Adrenal gland (tissue), 12 donors: Measurements from ENCODE around the gene ATF2. TPM values are rescaled to one million over a fixed set of nuclear protein-coding genes. Genes with fewer than 3 reads are reported as not detected.

ENCODE experiments used
- DNase-seq, 7 donors: peaks; one replicate each; pipeline ENCODE4 v3.0.0-alpha.2; 2019 to 2020
- H3K27ac ChIP-seq, 5 donors: fragments of 200-600 bp; sonication (generic) in 4 of 5; 1 replicate in 3 of 5; 2 replicates in 2 of 5; pipeline versions ENCODE4 v1.5.1 to v1.8.0; 2016 to 2020; ENCODE audit warnings: mild to moderate bottlenecking in 1 of 5
- H3K27me3 ChIP-seq: fragments of 200-600 bp; 2 replicates; pipeline ENCODE4 v1.8.0; 2021
- H3K36me3 ChIP-seq, 2 donors: fragments of 200-600 bp; replicated peaks in 1 of 2; 1 replicate in 1 of 2; 2 replicates in 1 of 2; pipeline versions ENCODE4 v1.5.1 to v1.8.0; 2018 to 2022
- H3K4me1 ChIP-seq, 2 donors: fragments of 200-600 bp; replicated peaks in 1 of 2; 1 replicate in 1 of 2; 2 replicates in 1 of 2; pipeline versions ENCODE4 v1.5.1 to v1.8.0; 2018 to 2021
- H3K4me3 ChIP-seq, 4 donors: fragments of 200-600 bp; sonication (generic) in 3 of 4; one replicate each; pipeline ENCODE4 v1.5.1; 2016 to 2018
- H3K9me3 ChIP-seq, 3 donors: fragments of 200-600 bp; sonication (generic) in 1 of 3; replicated peaks in 1 of 3; 1 replicate in 2 of 3; 2 replicates in 1 of 3; pipeline versions ENCODE4 v1.5.1 to v1.8.0; 2016 to 2021
- POLR2A ChIP-seq, 2 donors: fragments of 450-650 bp; IDR thresholded peaks; one replicate each; pipeline ENCODE4 v1.6.1; 2017; ENCODE audit warnings: antibody characterized with exemption in 2 of 2, mild to moderate bottlenecking in 2 of 2, moderate library complexity in 1 of 2
- WGBS, 4 donors: extraction: QIAGEN DNeasy Blood & Tissue Kit in 2 of 4; methylation state at CpG; one replicate each; pipeline versions ENCODE4 v1.1.5 to v1.1.7; 2013 to 2017; 5-methylcytosine and 5-hydroxymethylcytosine counted together
- intact Hi-C, 2 donors: fragments of 100-400 bp; cut with DNase I; formaldehyde crosslinking; loops; one replicate each; pipeline versions ENCODE4 v1.14.1 to v1.15.0; 2022 to 2023
- polyA plus RNA-seq, 3 donors: library from polyadenylated mRNA; stranded (reverse); fragments of 200-250 nt in 2 of 3; fragments of 350-450 nt in 1 of 3; fragmentation: Illumina TruSeq in 1 of 3; extraction: RNeasy Lipid Tissue Mini Kit (QIAGEN cat#74804) in 1 of 3; gene quantifications; one replicate each; pipeline ENCODE4 v1.2.3, GENCODE V29; 2013 to 2014
- total RNA-seq, 9 donors: library from RNA; depleted of rRNA in 4 of 9; stranded (reverse); fragments of >200 nt in 4 of 9; fragments of 120-200 nt in 1 of 9; fragmentation: NEBNext Ultra II Directional in 1 of 9; extraction: Animal tissue kit (Norgen Biotek cat#: 25700) in 1 of 9; gene quantifications; one replicate each; pipeline versions ENCODE4 v1.1.0 to v1.2.4, GENCODE V29; 2013 to 2023
- TF ChIP-seq, protein P1 (sequence below), 6 experiments: fragments of 450-650 bp in 4 of 6; fragments of 200-600 bp in 2 of 6; sonication (generic) in 1 of 6; IDR thresholded peaks; 1 replicate in 5 of 6; 2 replicates in 1 of 6; pipeline versions ENCODE4 v1.5.1 to v1.8.0; 2016 to 2021; ENCODE audit warnings: antibody characterized with exemption in 6 of 6, mild to moderate bottlenecking in 2 of 6, moderate library complexity in 1 of 6
- donor health status: healthy with polysubstance abuse.
- donor health status: Bipolar disorder and iron deficiency.
- donor health status: DM: yes; HTN: yes; CAD: no.
- donor health status: DM: no; HTN: no; CAD: no.
- donor health status: DM: no; HTN: no; CAD: no.
- donor health status: DM: yes; HTN: yes; CAD: no.

Gene ATF2
- total and polyA plus RNA-seq, 12 donors, result 16.5 to 60.1 (median 51.4) TPM

DNA sequence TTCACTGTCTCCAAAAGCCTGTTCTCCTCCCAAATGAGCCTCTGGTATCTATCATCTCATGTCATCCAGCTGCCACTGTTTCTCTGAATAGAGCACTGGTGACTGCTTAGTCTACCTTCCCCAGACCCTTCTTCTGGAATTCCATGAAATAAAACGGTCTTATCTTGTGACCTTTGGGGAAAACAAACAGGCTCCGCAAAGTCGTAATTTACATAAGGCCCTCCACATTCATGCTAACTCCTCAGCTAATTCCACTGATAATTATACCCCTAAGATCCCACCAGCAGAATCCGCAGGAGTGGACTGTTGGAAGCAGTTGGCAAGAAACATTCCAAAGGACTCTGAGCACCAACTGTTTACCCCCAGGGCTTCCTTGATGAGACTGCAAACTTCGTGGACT is 129.0 kb downstream of the ATF2 start:
- TF ChIP-seq, protein P1, sequence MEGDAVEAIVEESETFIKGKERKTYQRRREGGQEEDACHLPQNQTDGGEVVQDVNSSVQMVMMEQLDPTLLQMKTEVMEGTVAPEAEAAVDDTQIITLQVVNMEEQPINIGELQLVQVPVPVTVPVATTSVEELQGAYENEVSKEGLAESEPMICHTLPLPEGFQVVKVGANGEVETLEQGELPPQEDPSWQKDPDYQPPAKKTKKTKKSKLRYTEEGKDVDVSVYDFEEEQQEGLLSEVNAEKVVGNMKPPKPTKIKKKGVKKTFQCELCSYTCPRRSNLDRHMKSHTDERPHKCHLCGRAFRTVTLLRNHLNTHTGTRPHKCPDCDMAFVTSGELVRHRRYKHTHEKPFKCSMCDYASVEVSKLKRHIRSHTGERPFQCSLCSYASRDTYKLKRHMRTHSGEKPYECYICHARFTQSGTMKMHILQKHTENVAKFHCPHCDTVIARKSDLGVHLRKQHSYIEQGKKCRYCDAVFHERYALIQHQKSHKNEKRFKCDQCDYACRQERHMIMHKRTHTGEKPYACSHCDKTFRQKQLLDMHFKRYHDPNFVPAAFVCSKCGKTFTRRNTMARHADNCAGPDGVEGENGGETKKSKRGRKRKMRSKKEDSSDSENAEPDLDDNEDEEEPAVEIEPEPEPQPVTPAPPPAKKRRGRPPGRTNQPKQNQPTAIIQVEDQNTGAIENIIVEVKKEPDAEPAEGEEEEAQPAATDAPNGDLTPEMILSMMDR (IDR thresholded peaks at IDR 0.05), result no peak
- no peak for TF ChIP-seq POLR2A (IDR thresholded peaks at IDR 0.05)
- Histone ChIP-seq H3K27ac (no peak overlapping the region), H3K4me1 (no peaks in the 10 kb centered on the region), H3K9me3 (no peaks in the 10 kb centered on the region), H3K27me3 (no peaks in the 10 kb centered on the region), H3K4me3 (no peak overlapping the region), H3K36me3 (no peaks in the 10 kb centered on the region)
- no peak for DNase-seq
- intact Hi-C loops, result loop anchor here in 1 of 2 donors (10.0 kb wide), 1 partner anchor 246 kb away; no protein-coding TSS in a partner anchor
- WGBS, 4 donors, result 86 to 94% (median 91%) methylated on average over 5 of the region's 5 CpGs

DNA sequence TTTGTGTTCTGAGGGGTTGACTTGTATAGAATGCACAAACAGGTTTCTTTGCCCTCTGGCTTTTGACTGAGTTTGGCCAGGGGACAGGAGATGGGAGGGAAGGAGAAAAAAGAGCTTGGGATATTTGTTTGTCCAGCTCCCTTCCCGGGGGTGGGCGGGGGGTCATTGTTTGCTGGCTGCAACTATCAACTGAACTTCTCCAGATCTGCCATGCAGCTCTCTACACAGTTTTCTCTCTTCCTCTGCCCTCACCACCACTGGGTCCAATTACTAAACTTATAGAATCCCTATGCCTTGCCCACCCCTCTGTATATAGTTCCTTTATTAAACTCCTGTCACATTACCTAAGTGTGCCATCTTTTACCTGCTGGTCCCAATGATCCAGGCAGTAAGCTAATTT is 130.1 kb downstream of the ATF2 start:
- Histone ChIP-seq H3K9me3 (no peaks in the 10 kb centered on the region), H3K27ac (no peak overlapping the region), H3K4me3 (no peak overlapping the region), H3K36me3 (no peaks in the 10 kb centered on the region), H3K27me3 (no peaks in the 10 kb centered on the region), H3K4me1 (no peaks in the 10 kb centered on the region)
- WGBS, 4 donors, result 87 to 98% (median 93%) methylated on average over 2 of the region's 2 CpGs
- DNase-seq, result no peak
- intact Hi-C loops, result loop anchor here in 1 of 2 donors (10.0 kb wide), 1 partner anchor 247 kb away; no protein-coding TSS in a partner anchor
- TF ChIP-seq, protein P1 (IDR thresholded peaks at IDR 0.05), result no peak
- no peak for TF ChIP-seq POLR2A (IDR thresholded peaks at IDR 0.05)

DNA sequence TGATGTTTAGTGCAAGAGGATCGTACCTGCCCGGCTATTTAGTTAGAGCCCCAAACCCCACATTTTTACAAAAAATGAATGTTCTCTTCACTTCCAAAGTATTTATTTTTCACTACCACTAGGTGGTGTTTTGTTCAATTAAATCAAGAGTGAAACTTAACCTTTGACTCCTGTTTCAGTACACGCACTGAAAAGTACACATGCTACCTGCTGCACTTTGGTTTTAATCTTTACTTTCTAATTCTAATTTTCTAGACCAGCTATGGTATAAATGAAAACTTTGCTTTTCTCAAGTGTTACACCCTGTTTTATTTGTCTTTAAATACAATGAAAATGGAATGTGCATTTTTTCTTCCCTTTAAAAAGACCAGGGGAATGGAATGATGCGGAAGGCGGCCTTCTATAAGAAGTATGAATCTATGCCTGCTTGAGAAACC is 131.4 kb downstream of the ATF2 start:
- 60 to 64% (median 62%) methylated on average over 5 of the region's 5 CpGs for WGBS, 4 donors
- H3K4me1 ChIP-seq, result no peaks in the 10 kb centered on the region
- no peak overlapping the region for H3K27ac ChIP-seq
- no peak overlapping the region for H3K4me3 ChIP-seq
- H3K9me3 ChIP-seq, result no peaks in the 10 kb centered on the region
- TF ChIP-seq, protein P1 (IDR thresholded peaks at IDR 0.05), result peak; percentile 40 to 67 (median 56)
- TF ChIP-seq POLR2A (IDR thresholded peaks at IDR 0.05), result no peak
- intact Hi-C loops, result loop anchor here in 1 of 2 donors (10.0 kb wide), 1 partner anchor 248 kb away; no protein-coding TSS in a partner anchor
- H3K36me3 ChIP-seq, result no peaks in the 10 kb centered on the region
- DNase-seq, result no peak
- no peaks in the 10 kb centered on the region for H3K27me3 ChIP-seq

DNA sequence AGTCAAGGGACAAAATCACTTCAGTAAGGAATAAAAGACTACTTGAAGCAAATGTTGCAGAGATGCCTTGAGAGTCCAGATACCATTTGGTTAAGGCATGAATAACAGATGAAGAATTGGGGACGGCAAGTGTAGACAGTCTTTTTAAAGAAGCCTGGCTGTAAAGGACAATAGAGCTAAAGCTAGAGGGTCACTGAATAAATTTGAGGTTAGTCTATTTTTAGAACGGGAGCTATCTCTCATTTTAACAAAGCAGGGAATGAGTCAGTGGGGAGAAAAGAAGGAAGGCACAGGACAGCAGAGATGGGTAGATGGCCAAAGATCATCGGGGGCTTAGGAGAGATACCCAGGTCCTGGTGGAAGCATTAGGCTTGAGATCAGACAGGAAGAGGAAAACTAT is 132.2 kb downstream of the ATF2 start:
- no peak overlapping the region for H3K4me3 ChIP-seq
- 44 to 63% (median 56%) methylated on average over 3 of the region's 3 CpGs for WGBS, 4 donors
- no peaks in the 10 kb centered on the region for H3K36me3 ChIP-seq
- H3K9me3 ChIP-seq, result no peaks in the 10 kb centered on the region
- no peaks in the 10 kb centered on the region for H3K4me1 ChIP-seq
- DNase-seq, result no peak
- H3K27ac ChIP-seq, result no peak overlapping the region
- intact Hi-C loops, result loop anchor here in 1 of 2 donors (10.0 kb wide), 1 partner anchor 249 kb away; no protein-coding TSS in a partner anchor
- H3K27me3 ChIP-seq, result no peaks in the 10 kb centered on the region
- no peak for TF ChIP-seq POLR2A (IDR thresholded peaks at IDR 0.05)
- TF ChIP-seq, protein P1 (IDR thresholded peaks at IDR 0.05), result no peak
